Activated gamma-delta T cell treated with Interleukin-2 at 50 U/mL for 16 hours (primary cell): ENCODE measurements around the gene SETDB1.
A peak's percentile ranks its signal among the peaks of the same experiment; 100 is the strongest.

Experiments
- DNase-seq: peaks from one replicate; pipeline ENCODE4 v3.0.0-alpha.2; 2020

SETDB1 gene

DNA sequence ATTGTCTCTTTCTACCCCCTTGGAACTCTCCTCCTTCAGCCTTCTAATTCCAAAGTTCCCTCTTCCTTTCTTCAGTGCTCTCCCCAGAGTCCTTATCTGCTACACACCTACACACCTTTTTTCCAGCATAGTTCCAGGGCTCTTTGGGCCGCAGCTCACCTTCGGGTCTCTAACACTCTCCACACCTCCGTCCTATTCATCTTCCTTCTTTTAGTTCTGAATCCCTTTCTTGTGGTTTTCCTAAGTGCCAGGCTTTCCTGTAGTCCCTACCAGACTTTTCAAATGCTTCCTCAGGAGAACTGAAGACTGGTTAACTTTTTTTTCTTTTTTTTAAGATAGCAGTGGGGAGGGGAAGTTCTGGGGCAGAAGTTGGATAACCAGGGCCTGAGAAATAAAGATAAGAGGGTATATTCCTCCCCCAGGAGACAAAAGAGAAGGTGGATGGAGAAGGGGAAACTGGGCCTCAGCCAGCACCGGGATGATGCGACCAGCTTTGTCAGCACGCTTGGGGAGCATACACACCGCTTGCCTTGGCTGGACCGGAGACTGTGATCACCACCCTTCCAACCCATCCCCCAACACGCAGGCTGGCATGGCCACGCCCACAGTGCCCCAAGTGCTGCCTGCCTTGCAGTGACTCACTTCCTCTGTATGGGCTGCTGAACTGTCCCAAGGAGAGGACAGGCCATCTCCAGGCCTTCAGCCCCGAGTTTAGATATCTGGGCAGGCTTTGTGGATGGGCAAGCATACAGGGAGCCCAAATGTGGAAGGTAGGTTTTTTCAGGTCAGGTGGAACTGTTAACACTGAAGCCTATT is 50.9 kb downstream of the SETDB1 start:
- peak; percentile 70 for DNase-seq

- peak; percentile 93 for DNase-seq
Measured at GRCh38 chr1:150979092-150980056, 53.2 kb downstream of the SETDB1 start.

- DNase-seq: no peak
Measured at GRCh38 chr1:150981177-150981804, 55.1 kb downstream of the SETDB1 start.

DNA sequence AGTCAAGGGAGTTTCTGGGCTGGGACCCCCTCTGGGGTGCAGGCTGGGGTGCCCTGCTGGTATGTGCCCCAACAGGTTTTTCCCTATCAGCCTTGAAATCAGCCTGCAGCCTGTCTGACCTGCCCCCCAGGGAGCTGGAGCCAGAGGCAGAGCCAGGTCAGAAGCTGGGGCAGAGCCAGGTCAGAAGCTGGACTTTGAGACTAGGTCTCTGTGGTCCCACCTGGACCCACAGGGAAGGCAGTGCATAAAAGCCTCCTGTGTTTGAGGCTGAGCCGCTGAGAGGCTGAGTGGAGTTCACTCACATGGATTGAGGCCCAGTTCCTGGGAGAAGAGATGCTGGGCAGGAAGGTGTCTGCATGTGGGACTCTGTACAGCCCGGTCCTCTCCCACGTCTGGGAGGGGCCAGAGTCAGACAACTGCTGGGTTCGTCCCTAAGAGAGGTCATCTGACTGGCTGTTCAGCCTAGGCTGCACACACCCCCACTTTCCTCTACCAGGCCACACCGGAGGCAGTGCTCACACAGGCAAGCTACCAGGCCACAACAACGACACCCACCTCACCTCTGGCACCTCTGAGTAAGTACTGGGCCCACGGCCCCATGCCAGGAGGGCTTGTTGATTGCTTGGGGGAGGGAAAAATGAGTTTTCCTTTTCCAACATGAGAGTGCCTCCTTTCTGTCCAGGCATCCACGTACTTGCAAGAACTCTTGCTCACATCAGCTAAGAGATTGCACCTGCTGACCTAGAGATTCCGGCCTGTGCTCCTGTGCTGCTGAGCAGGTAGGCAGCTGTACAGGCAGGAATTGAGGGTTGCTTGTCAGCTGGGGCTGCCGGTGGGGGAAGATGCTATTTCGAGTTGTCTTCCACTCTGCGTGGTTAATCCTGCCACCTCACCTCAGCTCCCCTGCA is 55.9 kb downstream of the SETDB1 start, which contains the start of gene ANXA9:
ANXA9 (plus strand) TSS at position 488 of the 908 bp plus-strand sequence. CDS start 814 bp downstream, outside the sequence.
- no peak for DNase-seq

GRCh38 chr1:150985179-150985825 is 59.1 kb downstream of the SETDB1 start:
- DNase-seq: no peak

- DNase-seq: no peak
Measured at GRCh38 chr1:150987924-150988323, 61.8 kb downstream of the SETDB1 start.

DNA sequence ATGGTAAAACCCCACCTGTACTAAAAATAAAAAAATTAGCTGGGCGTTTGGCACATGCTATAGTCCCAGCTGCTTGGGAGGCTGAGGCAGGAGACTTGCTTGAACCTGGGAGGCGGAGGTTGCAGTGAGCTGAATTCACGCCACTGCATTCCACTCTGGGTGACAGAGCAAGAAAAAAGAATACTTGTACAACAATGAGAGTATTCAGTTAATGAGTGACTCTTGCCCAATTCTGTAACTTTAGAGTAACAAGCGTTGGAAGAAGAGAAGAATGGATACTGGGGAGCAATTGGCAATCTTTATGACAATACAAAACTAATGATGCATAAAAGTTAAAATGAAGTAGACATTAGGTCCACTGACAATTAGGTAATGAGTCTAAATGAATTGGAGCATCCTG is 66.5 kb downstream of the SETDB1 start:
- DNase-seq: no peak

DNA sequence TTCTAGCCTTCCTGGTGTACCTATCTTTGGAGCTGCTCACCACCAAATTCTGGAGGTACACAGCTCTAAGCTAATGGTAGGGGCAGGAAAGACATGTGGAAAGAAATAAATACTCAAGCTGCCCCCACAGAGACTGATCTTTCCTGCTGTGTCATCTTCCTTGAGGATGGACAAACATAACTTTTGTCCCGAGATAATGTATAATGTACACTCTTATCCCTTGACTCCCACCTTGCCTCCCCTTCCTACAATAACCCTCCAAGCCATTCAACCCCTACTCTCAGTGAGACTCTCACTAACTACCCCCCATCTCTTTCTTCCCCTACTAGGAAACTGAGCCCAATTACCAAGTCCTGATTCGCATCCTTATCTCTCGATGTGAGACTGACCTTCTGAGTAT is 68.1 kb downstream of the SETDB1 start:
- DNase-seq: no peak

GRCh38 chr1:150995460-150995859 is 69.3 kb downstream of the SETDB1 start:
- no peak for DNase-seq

- no peak for DNase-seq
Measured at GRCh38 chr1:150995896-150996295, 69.7 kb downstream of the SETDB1 start.

- no peak for DNase-seq
Measured at GRCh38 chr1:150997126-150997872, 71.1 kb downstream of the SETDB1 start.

DNA sequence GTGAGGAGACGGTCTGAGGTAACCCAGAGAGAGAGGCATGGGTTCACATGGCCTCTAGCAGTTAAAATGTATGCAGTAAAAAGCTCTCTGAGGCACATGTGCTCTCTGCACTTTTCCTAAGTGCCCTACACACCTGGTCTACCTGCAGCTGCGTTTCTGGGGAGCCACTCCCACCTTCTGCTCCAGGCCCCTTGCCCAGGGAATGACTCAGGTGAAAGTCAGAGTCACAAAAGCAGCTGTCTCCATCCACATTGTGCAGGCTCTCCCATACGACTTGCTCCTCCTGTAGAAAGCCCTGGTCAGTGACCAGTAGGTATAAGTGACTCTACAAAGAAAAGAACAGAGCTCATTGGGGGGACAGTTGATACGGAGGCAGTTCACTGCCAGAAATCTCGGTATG is 71.8 kb downstream of the SETDB1 start:
- no peak for DNase-seq

DNA sequence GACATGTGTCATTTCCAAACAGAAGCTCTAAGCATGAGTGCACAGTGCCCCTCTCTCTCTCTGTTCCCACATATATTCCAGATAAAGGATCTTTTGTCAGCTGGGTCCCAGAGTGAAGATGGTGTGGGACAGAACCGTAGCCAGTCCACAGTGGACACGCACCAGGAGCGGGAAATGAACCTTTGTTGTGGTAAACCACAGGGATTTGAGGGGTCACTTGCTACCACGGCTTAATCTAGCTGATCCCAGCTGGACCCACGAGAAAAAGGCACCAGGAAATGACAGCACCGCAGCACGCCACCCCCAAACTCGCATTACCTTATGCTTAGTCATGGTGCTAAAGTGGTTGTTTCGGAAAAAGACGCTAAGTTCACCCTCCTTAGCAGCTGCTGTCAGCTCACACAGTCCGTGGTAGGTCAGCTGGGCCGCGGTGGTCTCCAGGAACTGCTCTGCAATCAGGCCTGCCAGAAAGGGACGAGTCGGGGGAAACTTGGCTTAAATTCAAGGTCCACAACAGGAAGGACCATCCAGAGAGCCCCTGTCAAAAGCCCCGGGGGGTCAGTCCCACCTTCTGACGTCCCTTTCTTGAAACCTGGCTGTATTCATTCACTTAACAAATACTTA is 73.0 kb downstream of the SETDB1 start:
- DNase-seq: no peak

DNA sequence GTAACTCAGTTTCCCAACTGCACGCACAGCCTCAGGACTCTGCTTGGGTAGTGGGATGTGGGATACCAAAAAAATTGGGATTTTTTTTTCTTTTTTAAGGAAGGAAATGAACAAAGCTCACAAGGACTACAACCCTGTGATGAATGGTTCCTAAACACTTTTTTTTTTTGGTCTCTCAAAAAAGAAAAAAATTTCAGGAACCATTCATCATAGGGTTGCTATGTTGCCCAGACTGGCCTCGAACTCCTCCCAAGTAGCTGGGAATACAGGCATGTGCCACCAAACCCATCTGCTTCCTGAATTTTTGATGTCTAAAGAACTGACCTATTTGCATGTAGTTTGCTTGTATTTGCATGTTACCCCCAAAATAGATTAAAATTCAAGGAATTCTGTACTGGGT is 73.8 kb downstream of the SETDB1 start:
- no peak for DNase-seq

- DNase-seq: no peak
Measured at GRCh38 chr1:151000408-151000807, 74.2 kb downstream of the SETDB1 start.

DNA sequence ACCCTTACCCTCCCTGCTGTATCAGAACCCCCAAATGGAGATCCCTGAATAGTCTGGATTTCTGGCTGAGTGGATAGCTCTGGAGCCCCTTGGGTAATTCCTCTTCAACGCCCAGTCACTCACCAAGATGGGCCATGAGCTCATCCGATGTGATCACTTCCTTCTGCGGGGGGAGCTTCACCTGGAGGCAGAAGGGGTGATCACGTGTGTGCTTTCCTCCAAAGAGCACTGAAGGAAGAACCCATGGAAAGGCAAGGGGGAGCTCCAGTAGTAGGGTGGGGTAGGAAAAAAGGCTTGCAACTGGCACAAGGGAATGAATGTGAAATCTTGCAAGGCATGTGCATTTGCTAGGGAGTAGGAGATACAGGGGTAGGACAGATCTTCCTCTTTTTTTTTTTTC is 75.4 kb downstream of the SETDB1 start:
- no peak for DNase-seq

GRCh38 chr1:151002051-151002450 is 75.9 kb downstream of the SETDB1 start:
- DNase-seq: no peak

GRCh38 chr1:151002611-151003010 is 76.4 kb downstream of the SETDB1 start:
- DNase-seq: no peak

DNA sequence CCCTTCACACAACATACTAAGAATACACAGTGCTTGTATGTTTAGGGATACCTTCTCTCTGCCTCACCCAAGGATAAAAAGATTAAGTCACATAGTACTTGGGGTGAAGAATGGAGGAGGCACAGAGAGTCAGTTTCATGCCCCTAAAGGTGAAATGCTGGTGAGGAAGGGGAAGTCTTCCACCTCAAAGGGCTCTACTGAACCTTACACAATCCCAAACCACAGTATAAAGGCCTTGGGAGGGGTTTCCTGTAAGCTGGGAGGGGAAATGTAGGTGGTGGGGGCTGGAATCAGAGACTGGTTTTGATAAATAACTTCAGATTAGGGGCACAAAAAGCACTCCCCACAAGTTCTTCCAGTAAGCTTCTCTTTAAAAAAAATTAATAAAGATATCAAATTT is 77.0 kb downstream of the SETDB1 start:
- DNase-seq: no peak

DNA sequence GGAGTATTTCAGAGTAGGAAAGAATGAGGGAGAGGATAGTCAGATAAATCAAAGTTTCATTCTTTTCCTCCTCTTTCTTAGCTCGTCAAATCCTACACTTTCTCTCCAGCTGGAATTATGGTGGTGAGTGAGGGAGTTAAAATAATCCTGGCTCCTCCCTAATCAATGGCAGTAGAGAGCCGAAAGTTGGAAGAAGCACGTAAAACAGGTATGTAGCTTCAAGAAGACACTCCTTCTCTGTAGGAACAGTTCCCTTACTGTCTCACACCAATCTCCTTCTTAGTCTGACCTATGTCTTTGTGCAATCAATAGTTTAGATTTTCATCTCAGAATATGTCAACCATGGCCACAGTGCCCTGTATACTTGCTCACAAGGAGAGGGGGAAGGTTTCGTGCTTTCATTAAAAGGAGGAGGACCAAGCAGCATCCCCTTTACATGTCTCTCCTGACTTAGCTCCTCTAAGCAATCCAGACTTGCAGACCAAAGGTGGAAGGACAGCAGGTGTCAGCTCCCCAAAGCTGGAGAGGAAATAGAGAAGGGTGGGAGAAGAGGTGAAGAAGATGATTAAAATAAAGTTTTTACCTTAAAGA is 79.7 kb downstream of the SETDB1 start:
- DNase-seq: no peak
